ENCODE results near the gene ABCD3. TPM values are rescaled to one million over a fixed set of nuclear protein-coding genes. Genes with fewer than 3 reads are reported as not detected.

The ABCD3 gene
- total and polyA plus RNA-seq, 2 donors from 2014 or later, result 43.2 to 65.1 TPM

DNA sequence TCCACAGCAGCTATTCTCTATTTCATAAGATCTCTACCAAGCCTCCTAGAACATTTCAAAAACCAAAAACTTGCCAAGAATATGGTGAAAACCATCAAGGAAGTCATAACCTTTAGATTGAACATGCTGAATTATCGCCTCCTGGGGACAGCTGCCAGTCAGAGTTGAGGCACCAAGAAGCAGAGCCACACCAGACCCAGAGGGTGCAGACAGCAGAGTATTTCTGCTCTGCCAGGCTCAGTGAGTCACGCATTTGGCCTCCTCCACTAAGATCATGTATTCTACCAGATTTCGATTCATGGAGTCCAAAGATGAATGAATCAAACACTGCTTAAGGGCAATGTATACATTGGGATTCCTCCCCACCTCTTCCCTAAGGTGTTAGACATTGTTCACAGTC, 121.3 kb downstream of the ABCD3 start:
- no peaks in the 10 kb centered on the region for H3K27me3 ChIP-seq (ENCODE audit: control insufficient read depth, insufficient read depth, low read length)
- no peak overlapping the region for H3K9ac ChIP-seq (ENCODE audit: low read length in 3 of 3)
- TF ChIP-seq, protein P1, sequence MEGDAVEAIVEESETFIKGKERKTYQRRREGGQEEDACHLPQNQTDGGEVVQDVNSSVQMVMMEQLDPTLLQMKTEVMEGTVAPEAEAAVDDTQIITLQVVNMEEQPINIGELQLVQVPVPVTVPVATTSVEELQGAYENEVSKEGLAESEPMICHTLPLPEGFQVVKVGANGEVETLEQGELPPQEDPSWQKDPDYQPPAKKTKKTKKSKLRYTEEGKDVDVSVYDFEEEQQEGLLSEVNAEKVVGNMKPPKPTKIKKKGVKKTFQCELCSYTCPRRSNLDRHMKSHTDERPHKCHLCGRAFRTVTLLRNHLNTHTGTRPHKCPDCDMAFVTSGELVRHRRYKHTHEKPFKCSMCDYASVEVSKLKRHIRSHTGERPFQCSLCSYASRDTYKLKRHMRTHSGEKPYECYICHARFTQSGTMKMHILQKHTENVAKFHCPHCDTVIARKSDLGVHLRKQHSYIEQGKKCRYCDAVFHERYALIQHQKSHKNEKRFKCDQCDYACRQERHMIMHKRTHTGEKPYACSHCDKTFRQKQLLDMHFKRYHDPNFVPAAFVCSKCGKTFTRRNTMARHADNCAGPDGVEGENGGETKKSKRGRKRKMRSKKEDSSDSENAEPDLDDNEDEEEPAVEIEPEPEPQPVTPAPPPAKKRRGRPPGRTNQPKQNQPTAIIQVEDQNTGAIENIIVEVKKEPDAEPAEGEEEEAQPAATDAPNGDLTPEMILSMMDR (IDR thresholded peaks at IDR 0.05; ENCODE audit: borderline replicate concordance, extremely low read depth, insufficient read depth), result no peak
- no peaks in the 10 kb centered on the region for H3K4me1 ChIP-seq (ENCODE audit: control insufficient read depth in 2 of 3, insufficient read depth in 2 of 3, low read depth in 1 of 3, low read length in 3 of 3)
- no peaks in the 10 kb centered on the region for H3K9me3 ChIP-seq (ENCODE audit: control insufficient read depth in 2 of 3, insufficient read depth in 1 of 3, low read length in 3 of 3)
- peak overlapping the region in 2 of 3 donors; percentile 23 to 26 for H3K4me3 ChIP-seq (ENCODE audit: low read length in 3 of 3)
- H3K27ac ChIP-seq (ENCODE audit: low read depth in 2 of 2, low read length in 2 of 2), result no peak overlapping the region
- intact Hi-C loops (cut with DNase I), result no loop called here
- no peaks in the 10 kb centered on the region for H3K36me3 ChIP-seq (ENCODE audit: control insufficient read depth in 2 of 3, insufficient read depth in 3 of 3, low read length in 3 of 3)
- FAIRE-seq (no peak), DNase-seq (no peak)

DNA sequence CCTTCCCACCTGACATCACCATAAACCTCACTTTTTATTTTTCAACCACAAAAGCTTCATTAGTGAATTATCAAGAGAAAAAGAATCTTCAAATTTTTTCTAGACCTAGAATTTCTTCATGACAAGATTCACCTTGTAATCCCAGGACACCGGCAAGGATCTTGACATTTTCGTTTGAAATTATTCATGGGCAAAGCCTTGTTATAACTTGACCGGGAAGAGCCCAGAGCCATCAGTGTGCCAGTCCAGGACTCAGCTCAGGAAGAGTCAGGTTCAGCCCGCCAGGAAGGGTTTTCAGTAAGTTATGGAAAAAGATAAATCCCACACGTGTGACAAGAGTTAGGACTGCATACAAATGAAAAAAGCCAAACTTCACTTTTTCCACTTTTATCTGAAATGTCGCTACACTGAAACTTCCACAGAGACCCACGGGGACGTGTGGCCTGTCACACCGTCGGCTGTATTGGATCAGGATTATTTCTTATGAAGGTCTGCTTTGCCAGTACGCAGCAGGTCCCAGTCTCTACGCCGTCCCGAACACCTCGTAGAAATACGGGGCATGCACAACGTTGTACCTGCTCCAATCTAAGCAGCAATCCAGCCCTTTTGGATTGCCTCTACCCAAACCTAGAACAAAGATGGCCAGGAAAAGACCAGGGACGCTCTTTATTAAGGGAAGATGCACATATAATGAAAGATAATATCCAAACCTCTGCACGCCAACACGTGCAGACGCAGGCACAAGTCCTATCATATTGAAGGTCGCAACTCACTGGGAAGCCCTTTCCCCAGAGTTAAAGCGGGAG, 122.5 kb downstream of the ABCD3 start:
- Histone ChIP-seq H3K9ac (ENCODE audit: low read length in 3 of 3) (peak overlapping the region in 2 of 3 donors; percentile 34 to 68), H3K4me1 (ENCODE audit: control insufficient read depth in 2 of 3, insufficient read depth in 2 of 3, low read depth in 1 of 3, low read length in 3 of 3) (no peaks in the 10 kb centered on the region), H3K9me3 (ENCODE audit: control insufficient read depth in 2 of 3, insufficient read depth in 1 of 3, low read length in 3 of 3) (no peaks in the 10 kb centered on the region), H3K36me3 (ENCODE audit: control insufficient read depth in 2 of 3, insufficient read depth in 3 of 3, low read length in 3 of 3) (no peaks in the 10 kb centered on the region), H3K4me3 (ENCODE audit: low read length in 3 of 3) (peak overlapping the region; percentile 66 to 76 (median 68)), H3K27ac (ENCODE audit: low read depth in 2 of 2, low read length in 2 of 2) (peak overlapping the region; percentile 63 to 66), H3K27me3 (ENCODE audit: control insufficient read depth, insufficient read depth, low read length) (no peaks in the 10 kb centered on the region)
- intact Hi-C loops (cut with DNase I), result no loop called here
- TF ChIP-seq, protein P1 (IDR thresholded peaks at IDR 0.05; ENCODE audit: borderline replicate concordance, extremely low read depth, insufficient read depth), result no peak
- FAIRE-seq (no peak), DNase-seq (peak in 1 of 5 donors; percentile 14)

DNA sequence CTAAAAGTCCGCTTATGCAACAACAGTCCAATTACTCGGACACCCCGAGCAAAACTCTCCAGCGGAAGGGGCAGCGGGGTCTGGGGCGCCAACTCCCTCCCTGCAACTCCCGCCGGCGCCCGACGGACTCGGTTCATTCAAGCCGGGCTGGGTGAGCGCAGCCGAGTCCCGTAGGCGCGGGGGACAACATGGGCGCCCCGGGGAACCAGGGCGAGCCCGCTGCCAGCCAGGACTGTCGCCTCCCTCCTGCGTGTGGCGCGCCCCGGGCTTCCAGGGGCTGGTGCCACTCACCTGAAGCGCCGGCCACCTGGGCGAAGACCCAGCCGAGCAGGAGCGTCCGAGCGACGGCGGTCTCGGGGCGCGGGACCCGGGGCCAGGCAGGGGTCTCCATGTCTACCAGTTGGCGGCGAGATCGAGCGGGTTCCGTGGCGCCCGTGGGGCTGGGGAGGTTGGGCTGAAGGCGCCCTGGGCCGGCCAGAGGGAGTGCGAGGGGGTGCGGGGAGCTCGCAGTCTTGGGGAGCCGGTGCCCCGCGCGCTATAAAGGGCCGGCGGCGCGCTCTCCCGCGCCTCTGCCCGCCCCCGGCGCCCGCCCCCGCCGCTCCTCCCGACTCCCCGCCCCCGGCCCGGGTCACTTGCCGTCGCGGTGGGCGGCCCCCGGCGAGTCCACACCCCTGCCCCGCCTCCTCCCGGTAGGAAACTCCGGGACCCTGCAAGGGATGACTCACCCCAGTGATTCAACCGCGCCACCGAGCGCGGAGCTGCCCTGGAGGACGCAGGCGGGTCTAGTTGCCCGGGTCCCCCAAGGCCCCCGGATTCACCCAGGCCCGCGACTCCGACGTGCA, 123.3 kb downstream of the ABCD3 start, which contains the start of gene F3:
Gene F3, minus strand, starts transcription at position 514 of the 842 bp plus-strand sequence. Its CDS starts 123 bp downstream, at position 391.
- Histone ChIP-seq H3K27ac (ENCODE audit: low read depth in 2 of 2, low read length in 2 of 2) (peak within 1 kb of the TSS; percentile 63 to 82), H3K9ac (ENCODE audit: low read length in 3 of 3) (peak within 1 kb of the TSS; percentile 34 to 77 (median 64)), H3K4me1 (ENCODE audit: control insufficient read depth in 2 of 3, insufficient read depth in 2 of 3, low read depth in 1 of 3, low read length in 3 of 3) (no peaks in the 10 kb centered on the region), H3K36me3 (ENCODE audit: control insufficient read depth in 2 of 3, insufficient read depth in 3 of 3, low read length in 3 of 3) (no peaks in the 10 kb centered on the region), H3K27me3 (ENCODE audit: control insufficient read depth, insufficient read depth, low read length) (no peaks in the 10 kb centered on the region), H3K4me3 (ENCODE audit: low read length in 3 of 3) (peak within 1 kb of the TSS; percentile 68 to 76 (median 70)), H3K9me3 (ENCODE audit: control insufficient read depth in 2 of 3, insufficient read depth in 1 of 3, low read length in 3 of 3) (no peaks in the 10 kb centered on the region)
- TF ChIP-seq, protein P1 (IDR thresholded peaks at IDR 0.05; ENCODE audit: borderline replicate concordance, extremely low read depth, insufficient read depth), result no peak
- DNase-seq, result peak; percentile 89 to 96 (median 94)
- FAIRE-seq, result no peak
- intact Hi-C loops (cut with DNase I), result no loop called here
